NCI-H1092 (cell line): ENCODE measurements around the gene DENND4A.
"Not testable (repeated sequence)": the region's sequence is repeated elsewhere in the genome, so short reads cannot be mapped to it uniquely, and the experiment has no call there.

ENCODE experiments used
- DNase-seq: peaks from one replicate; lab custom pipeline; 2025; lab: John Stamatoyannopoulos, UW

The DENND4A gene

DNA sequence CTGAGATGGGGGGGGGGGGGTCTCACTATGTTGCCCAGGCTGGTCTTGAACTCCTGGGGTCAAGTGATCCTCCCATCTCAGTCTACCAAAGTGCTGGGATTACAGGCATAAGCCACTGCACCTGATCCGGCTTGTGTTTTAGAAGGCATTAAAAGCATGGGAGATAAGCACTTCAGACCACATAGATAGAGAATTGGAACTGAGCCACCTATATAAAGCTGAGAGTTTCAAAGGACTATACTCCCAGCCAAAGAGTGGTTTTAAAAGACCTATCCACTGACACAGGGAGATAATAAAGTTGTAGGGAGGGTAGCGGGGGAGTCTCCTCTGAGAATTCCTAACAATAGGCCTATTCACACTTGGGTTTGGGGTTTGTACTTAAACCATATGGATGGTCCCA lies 34.8 kb downstream of the DENND4A start:
- DNase-seq, result no peak

GRCh38 chr15:65752151-65752700 lies 39.9 kb downstream of the DENND4A start:
- no peak for DNase-seq

- no peak for DNase-seq
Measured at GRCh38 chr15:65751431-65751830, 40.7 kb downstream of the DENND4A start.

DNA sequence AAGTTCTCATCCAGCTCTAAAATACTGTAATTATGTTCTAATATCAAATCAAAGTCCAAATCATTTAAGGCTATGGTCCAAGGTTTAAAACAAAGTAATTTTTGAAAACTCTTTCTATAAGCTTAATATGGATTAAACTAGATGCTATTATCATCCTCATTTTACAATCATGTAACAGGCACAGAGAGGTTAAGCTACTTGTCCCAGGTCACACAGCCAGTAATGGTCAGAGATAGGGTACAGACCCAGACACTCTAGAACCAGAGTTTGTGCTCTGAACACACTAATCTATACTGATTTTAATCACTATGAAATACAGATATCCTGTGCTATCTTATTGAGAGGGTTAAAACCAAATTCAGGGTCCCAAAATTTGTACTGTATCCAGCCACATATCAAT lies 44.8 kb downstream of the DENND4A start:
- DNase-seq, result no peak

DNA sequence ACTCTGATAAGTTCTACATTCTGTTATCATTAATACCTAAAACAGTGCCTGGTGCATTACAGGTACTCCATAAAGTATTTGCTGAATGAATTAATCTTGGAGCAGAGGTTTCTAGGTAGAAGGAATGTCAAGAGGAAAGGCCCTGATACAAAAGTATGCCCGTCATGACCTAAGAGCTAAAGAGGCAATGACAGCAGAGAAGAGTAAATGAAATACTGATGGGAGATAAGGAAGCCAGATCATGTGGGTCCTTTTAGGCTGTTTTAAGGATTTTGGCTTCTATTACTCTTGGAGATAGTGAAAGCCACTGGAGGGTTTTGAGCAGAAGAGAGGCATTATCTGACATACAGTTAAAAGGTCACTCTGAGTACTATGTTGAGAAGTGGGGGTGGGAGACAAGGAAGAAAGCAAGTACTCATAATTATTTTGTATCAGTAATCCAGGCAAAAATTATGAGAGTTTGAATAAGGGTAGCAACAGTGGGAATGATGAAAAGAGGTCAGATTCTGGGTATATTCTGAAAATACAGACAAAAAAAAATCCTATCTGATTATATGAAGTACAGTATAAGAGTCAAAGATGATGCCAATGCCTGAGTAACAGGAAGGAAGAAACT lies 48.3 kb downstream of the DENND4A start:
- no peak for DNase-seq

- DNase-seq, result no peak
Measured at GRCh38 chr15:65740148-65740547, 51.9 kb downstream of the DENND4A start.

- no peak for DNase-seq
Measured at GRCh38 chr15:65738649-65739048, 53.4 kb downstream of the DENND4A start.

- DNase-seq, result not testable (repeated sequence)
Measured at GRCh38 chr15:65733599-65733998, 58.5 kb downstream of the DENND4A start.

DNA sequence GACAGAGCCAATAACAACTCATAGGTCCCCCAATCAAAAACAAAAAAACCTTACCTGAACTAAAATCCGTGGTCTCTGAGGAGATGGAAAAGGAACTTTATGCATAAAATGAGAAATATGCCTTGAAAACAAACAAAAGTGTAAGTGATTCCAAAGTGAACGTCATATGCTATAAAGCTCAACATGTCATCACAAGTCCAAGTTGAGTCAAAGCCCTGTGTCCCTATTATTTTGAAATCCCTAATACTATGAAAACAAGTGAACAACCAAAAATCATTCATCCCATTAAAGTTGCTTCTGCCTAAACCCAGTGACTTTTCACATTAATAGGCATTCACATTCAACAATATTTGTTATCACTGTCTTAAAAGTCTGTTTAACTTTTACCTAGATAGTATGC lies 59.4 kb downstream of the DENND4A start:
- DNase-seq, result no peak

GRCh38 chr15:65731926-65732325 lies 60.2 kb downstream of the DENND4A start:
- DNase-seq, result no peak

DNA sequence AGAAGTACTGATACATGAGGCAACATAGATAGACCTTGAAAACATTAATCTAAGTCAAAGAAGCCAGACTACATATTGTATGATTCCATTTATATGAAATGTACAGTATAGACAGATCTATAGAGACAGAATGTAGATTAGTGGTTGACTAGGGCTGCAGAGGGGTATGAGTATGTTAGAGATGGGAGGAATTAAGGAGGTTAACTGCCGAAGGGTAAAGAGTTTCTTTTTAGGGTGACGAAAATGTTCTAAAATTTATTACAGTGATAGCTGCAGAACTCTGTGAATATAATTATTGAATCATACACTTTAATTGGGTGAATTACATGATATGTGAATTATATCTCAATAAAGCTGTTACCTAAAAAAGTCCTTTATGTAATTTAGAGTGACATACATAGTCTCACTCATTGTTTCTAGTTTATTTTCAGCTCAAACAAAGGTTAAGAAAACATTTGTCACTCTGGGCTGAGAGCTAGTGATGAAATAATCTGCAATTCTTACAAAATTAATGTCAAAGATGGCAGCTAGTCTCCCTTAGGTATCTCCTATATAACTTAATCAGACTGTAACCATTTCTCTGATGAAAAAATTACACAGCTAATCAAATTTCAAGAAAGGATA lies 61.4 kb downstream of the DENND4A start:
- no peak for DNase-seq

- DNase-seq, result no peak
Measured at GRCh38 chr15:65724464-65725215, 67.5 kb downstream of the DENND4A start.

GRCh38 chr15:65723876-65724275 lies 68.2 kb downstream of the DENND4A start:
- no peak for DNase-seq

DNA sequence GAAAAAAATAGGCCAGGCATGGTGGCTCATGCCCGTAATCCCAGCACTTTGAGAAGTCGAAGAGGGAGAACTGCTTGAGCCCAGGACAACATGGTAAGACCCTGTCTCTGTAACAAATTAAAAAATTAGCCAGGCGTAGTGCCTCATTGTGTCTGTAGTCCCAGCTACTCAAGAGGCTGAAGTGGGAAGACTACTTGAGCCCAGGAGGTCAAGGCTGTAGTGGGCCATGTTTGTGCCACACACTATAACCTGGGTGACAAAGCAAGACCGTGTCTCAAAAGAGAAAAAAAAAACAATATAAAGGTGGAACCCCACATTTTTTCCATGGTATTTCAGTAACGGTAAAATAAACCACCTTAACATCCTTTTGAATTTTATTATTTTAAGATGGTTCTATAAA lies 69.9 kb downstream of the DENND4A start:
- no peak for DNase-seq

- no peak for DNase-seq
Measured at GRCh38 chr15:65712415-65712814, 79.7 kb downstream of the DENND4A start.

DNA sequence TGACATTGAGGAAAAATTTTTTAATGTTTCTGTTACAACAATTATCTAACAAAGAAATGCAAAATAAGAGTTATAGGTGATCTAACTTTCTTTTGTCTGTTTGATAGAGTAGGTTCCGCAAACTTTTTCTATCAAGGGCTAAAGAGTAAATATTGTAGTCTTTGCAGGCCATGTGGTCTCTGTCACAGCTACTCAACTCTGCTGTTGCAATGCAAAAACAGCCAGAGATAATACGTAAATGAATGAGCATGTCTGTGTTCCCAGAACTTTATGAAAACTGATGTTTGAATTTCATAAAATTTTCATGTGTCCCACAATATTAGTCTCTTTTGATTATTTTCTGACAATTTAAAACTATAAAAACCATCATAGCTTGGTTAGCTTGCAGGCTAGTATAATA lies 97.0 kb downstream of the DENND4A start:
- no peak for DNase-seq

DNA sequence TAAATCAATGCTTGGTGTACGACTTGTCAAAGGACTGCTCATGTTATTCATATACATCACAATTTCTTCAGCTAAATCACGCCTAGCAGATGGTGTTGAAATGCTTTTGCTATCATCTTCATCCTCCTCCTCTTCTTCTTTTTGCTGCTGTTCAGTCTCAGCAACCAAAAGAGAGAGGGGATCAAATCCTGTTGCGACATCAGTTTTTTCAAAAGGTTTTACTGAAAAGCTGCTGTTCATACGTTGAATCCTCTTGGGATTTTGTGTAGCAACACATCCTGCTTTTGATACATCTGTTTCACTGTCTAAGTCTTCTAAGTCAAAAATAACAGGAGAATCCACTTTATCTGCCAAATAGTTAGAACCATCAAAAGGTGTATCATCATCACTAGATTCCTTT lies 101.3 kb downstream of the DENND4A start:
- no peak for DNase-seq

DNA sequence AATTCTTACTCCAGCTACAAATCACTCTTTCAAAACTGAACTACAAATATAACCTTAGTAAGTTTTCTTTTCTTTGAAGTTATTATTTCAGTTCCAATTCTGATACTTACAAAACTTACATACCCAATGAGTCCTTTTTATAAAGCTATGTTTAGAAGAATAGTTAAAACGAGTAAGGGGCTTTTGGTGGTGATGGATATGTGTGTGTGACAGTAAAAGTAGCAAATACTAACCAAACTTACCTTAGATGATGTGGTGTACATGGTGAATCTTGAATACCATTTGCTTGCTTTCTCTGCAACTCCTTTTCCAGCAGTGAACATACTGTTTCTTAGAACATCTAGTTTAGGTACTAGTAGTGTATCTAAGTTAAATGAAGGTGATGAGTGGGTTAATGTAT lies 101.9 kb downstream of the DENND4A start:
- no peak for DNase-seq

DNA sequence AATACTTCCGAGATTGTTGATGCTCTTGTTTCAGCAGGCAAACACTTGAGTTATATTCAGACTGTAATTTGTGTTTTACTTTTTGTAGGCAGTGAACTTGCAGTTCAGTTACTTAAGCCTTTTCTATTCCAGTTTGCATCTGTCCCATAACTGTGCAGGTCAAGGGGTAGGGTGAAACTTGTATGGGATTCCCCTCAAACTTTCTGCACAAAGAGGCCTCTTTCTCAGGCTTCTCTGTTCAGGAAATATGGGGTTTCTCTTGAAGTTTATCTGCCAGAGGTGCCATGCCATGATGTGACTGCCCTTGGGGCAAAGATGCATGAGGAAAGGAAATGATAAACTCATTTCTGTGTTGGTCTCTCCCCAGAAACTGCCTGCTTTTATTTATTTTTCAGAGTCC lies 103.6 kb downstream of the DENND4A start:
- no peak for DNase-seq

GRCh38 chr15:65682404-65682911 lies 109.6 kb downstream of the DENND4A start:
- no peak for DNase-seq

- no peak for DNase-seq
Measured at GRCh38 chr15:65680544-65680943, 111.5 kb downstream of the DENND4A start.

GRCh38 chr15:65676123-65676522 lies 116.0 kb downstream of the DENND4A start:
- DNase-seq, result no peak

DNA sequence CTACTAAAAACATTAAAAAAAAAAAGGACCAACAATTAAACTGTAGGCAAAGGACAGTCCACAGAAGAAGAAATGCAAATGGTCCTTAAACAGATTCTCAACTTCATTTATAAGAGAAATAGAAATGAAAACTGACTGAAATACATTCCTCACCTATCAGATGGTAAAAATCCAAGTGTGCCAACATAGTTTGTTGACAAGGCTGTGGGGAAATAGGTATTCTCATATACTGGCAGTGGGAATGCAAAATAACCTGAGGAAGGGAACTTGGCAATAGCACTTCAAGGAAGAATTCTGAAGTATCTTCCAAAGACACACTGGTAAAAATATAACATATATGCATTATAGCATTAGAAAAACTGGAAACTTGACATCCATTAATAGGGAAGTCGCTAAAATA lies 116.5 kb downstream of the DENND4A start:
- DNase-seq, result no peak
